Activated gamma-delta T cell treated with anti-CD3 and anti-CD28 coated beads, Interleukin-2, amount 50 U/mL, for 16 hours (primary cell): Measurements from ENCODE around the gene SERGEF.
"Not testable (repeated sequence)": the region's sequence is repeated elsewhere in the genome, so short reads cannot be mapped to it uniquely, and the experiment has no call there.

ENCODE experiments used
- DNase-seq: peaks from one replicate; pipeline ENCODE4 v3.0.0-alpha.2; 2020; ENCODE audit warnings: low read depth

The SERGEF gene

DNA sequence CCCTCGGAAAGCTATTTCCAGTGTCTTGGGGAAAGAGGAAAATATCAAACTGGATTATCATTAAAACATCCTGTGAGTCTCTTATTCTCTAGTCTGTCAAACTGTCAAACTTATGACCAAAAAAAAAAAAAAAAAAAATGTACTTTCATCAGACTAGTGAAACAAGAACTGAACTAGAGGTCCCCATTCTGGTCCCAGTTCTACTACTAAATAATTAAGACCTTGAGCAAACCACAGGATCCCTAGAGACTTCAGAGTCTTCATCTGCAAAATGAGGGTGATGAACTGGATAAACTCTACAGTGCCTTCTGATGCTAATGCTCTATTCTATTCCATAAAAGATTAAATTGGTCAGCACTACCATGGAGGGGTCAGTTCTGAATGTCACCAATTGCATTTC, 105.8 kb downstream of the SERGEF start:
- DNase-seq: no peak

DNA sequence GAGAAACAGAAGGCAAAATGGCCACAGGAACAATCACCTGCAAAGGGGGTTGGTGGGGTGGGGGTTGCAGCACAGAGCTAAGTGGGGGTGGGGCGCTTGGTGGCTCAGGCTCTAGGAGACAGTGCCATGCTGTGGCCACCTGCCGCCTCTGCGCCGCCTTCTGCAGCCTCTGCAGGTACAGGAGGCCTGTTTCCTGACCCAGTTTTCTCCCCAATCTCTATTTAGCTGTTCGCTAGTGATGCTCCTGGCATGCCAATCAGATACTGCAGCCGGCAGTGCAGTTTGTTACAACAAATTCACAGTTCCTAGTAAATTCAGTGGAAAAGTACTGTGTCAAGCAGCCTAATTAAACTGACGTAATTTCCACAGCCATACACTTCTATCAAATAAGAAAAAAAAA, 106.4 kb downstream of the SERGEF start:
- no peak for DNase-seq

DNA sequence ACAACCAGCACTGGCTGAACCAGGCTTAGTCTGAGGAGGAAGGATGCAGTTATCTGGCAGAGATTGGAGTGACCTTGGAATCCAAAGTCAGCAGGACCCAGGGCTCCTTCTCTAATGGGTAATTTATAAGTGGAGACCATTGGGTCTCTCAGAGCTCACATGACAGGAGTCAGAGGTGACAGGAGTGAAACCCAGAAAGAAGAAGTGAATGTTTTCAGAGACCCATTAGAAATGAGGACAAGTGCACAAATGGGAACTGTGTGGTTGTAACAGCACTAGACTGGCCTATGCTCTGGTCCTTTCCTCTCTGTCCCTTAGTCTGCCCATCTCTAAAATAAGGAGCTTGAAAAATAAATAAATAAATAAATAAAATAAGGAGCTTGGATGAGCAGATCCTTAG, 107.4 kb downstream of the SERGEF start:
- no peak for DNase-seq

DNA sequence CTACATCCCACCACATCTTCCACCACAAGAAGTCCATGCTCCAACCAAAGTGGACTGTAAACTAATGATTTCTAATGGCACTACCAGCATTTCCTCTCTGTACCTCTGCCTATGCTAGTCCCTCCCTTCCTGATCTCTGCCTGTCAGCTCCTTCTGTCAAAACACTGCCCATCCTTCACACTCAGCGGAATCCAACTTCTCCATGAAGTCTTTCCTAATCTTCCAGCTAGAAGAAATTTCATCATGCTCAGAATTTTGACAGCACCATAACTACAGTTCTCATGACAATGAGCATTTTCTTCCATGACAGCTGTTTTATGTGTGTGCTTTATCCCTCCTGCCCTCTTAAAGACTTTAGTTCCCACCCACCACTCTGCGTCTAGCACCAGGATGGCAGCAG, 111.4 kb downstream of the SERGEF start:
- DNase-seq: no peak

DNA sequence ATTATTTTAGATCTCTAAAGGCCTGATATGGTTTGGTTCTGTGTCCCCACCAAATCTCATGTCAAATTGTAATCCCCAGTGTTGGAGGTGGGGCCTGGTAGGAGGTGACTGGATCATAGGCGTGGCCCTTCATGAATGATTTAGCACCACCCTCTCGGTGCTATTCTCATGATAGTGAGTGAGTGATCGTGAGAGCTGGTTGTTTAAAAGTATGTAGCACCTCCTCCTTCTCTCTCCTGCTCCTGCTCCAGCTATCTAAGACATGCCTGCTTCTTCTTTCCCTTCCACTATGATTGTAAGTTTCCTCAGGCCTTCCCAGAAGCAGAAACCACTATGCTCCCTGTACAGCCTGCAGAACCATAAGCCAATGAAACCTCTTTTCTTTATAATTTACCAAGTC, 114.1 kb downstream of the SERGEF start:
- DNase-seq: no peak

DNA sequence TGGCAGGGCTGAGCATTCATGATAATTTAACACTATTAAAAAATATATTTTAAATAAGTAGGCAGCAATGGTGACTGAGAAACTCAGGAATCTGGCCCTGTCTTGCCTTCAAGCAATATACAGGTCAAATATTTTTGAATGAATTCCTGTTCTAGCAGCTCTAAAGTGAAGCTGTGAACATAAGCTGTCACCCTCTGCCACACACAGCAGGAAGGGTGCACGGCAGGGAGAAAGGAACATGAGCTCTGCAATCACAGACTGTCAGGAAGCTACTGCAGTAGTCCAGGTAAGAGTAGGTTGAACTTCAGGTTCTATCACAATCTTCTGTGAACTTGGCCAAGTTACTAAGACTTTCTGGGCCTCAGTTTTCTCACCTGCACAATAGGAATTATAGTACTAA, 114.8 kb downstream of the SERGEF start:
- no peak for DNase-seq

DNA sequence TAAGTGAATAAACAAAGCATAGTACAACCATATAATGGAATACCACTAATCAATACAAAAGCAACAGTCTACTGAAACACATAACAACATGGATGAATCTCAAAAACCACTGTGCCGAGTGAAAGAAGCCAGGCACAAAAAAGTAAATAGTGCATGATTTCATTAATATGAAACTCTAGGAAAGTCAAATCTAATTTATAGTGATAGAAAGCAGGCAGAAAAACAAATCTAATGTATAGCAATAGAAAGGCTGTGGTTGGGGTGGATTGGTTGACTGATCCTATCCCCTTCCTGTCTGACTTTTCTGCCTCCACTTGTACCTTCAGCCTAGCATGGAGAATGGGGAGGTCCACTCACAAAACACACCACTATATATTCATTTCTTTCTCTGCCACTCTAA, 115.4 kb downstream of the SERGEF start:
- no peak for DNase-seq

DNA sequence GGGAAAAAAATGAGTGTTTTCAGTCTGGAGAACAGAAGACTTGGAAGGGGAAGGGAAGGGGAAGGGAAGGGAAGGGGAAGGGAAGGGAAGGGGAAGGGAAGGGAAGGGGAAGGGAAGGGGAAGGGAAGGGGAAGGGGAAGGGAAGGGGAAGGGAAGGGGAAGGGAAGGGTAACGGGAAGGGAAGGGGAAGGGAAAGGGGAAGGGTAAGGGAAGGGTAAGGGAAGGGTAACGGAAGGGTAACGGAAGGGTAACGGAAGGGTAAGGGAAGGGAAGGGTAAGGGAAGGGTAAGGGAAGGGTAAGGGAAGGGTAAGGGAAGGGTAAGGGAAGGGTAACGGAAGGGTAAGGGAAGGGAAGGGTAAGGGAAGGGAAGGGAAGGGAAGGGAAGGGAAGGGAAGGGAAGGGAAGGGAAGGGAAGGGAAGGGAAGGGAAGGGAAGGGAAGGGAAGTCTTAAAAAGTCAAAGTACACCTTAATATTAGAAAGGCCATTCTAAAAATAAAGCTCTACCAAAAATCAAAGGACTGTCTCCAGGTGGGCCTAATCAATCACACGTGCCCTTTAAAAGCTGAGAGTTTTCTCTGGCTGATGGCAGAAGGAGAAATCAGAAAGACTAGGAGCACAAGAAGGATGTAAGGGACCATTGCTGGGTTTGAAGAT, 116.2 kb downstream of the SERGEF start:
- not testable (repeated sequence) for DNase-seq

DNA sequence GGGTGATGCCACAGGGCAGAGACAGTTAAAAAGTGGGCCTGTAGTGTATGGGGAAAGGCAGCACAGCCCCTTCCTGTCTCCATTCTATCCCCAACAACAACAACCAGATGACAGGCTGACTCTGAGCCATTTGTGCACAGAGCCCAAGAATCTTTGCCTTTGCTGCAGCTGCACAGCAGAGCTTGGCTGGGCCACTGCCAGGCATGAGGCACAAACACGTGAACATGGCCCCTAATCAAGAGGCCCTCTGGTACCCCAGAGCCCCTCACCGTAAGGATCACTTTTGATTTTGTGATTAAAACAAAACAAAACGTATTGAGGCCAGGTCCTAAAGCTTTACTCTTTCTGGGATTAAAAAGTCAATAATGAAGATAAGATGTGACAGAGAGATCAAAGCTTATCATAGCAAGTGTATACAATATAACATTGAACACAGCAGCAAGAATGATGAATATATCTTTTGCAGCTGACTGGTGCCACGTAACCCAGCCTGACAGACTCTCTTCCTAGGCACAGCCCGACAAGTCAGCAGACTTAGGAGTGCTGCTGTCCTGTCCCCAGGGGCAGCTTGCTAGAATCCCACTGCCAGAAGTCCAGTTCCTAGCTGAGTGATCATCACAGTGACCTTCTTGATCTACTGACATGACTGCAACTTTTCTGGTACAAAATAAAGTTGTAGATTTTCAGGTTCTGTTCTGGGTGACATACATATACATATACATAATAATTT, 117.8 kb downstream of the SERGEF start:
- no peak for DNase-seq

DNA sequence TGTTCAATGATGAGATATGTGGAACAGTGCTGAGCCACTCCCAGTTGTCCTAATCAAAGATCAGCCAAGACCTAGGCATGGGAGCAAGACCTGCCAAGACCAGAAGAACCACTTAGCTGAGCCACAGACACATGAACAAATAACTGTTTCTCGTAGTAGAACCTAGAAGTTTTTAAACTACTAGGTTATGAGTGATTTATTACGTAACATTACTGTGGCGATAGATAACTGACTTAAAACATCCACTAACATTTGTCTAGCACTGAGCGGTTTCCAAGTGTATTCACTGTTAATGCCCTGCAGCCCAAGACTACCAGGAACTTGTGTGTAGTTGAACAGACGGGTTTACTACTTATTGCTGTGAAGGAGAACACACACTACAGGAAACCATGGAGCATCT, 120.4 kb downstream of the SERGEF start:
- DNase-seq: no peak

DNA sequence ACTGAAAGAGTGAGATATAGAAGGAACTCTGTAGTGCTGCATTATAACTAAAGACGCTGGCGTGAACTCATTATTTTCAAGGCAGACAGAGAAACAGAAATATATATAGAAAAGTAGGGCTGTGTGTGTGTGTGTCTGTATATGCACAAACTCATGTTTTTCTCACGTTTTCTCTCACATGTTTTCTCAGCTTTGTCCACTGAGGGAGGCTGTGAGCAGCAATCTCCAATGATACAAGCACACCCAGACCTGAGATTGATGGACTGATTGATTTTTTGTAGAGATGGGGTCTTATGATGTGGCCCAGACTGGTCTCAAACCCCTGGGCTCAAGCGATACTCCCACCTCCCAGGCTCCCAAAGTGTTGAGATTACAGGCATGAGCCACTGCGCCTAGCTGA, 122.5 kb downstream of the SERGEF start:
- DNase-seq: no peak

DNA sequence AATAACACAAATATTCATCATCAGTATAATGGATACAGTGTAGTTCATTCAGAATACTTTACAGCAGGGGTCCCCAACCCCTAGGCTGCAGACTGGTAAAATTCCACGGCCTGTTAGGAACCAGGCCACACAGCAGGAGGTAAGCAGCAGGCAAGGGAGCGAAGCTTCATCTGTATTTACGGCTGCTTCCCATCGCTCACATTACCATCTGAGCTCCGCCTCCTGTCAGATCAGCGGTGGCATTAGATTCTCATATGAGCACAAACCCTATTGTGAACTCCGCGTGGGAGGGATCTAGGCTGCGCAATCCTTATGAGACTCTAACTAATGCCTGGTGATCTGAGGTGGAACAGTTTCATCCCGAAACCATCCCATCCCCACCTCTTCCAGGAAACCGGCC, 125.1 kb downstream of the SERGEF start:
- no peak for DNase-seq

DNA sequence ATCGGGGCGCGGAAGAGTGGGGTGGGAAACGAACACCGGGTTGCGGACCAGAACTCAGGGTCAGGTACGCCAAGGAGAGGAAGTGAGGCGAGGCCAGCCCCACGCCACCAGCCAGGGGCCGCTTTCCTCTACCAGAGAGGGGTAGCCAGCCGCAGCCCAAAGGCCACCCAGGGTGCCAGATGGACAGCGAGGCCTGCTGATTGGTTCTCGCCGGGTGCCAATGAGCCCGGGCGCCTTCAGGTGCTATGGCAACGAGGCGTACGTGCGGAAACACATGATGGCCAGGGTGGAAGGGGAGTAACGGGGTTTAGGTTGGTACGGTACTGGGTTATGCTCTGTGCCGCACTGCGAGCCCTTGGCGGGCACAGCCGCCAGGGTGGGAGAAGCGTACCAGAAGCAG, 128.9 kb downstream of the SERGEF start:
- no peak for DNase-seq

DNA sequence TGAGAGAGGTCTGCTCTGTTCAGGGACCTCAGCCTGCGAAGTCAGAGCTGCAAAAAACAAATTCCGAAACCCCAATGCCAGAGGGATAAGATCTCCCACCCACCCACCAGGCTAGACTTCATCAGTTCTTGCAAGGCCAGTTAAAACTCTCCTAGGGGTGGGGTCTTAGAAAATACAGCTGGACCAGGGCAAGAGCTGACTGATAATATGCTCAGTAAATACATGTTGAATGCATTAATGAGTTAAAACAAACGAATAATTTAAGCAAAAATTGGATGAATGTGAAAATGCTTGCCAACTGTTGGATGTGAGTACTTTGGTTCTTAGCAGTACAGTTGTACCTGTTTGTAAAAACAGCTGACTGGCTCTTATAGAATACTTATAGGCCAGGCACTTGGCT, 129.8 kb downstream of the SERGEF start:
- DNase-seq: no peak

DNA sequence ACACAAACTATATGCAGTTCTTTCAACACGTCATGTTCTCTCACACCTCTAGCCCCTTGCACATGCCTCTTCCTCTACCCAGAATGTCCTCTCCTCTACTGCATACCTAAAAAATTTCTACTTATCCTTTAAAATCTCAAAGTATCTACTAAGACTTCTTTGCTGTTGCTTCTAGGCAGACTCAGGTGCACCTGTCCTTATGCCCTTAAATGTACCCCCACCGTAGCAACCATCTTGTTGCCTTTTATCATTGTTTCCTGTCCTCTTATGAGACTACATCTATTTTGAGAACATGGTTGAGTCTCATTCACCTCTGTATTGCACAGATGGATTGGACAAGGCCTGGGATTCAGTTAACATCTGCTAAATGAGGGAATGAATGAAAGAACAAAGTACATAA, 134.1 kb downstream of the SERGEF start:
- DNase-seq: no peak

DNA sequence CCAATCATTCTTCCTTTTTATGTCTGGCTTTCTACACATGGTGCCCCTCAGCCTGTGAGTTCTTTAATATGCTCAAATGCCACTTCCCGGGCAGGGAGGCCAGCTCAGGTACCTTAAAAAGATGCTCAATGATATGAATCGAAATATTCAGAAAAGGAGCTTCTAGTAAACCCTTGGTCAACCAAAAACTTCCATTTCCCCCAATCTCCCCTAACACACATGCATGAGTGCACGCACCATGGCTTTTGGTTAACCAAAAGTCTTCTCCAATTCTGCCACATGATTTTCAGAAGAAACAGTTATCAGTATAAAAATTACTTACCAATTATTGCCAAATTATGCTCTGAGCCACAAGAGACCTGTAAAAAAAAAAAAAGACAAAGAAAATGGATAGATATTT, 135.0 kb downstream of the SERGEF start:
- DNase-seq: no peak

DNA sequence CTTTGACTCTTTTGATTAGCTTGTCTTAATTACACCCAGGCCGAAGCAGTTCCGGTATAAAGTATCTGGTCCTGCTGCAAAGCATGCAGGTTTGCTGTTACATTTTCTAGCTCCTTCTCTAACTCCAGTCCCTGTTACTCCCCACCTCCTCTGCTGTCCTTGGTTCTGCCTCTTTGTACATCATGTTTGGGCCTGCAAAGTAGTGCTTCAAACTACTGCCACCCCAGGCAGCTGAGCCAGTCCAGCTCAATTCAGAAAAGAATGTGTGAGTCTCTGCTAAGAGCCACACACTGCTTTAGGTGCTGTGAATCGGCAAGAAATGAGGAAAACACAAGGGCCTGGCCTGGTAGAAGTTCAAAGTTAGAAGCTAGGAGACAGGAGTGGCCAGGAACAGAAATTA, 136.0 kb downstream of the SERGEF start:
- no peak for DNase-seq

DNA sequence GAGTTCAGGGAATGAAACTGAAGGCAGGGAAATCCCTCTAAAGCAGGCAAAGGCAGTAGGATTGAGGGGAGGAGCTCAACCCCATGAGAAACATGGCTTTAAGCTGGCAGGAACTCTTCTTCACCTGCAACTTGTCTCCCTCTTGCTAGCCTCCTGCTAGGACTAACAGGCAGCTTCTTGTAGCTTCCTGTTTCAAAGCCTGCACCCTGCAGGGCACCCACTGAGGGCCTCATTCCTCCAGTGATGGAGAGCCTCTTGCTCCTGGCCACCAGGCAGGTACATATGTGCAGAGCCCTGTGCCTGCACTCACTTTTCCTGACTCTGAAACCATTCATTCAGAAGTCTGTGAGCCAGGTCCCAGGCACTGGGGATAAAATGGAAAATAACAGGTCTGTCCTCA, 137.0 kb downstream of the SERGEF start:
- no peak for DNase-seq

DNA sequence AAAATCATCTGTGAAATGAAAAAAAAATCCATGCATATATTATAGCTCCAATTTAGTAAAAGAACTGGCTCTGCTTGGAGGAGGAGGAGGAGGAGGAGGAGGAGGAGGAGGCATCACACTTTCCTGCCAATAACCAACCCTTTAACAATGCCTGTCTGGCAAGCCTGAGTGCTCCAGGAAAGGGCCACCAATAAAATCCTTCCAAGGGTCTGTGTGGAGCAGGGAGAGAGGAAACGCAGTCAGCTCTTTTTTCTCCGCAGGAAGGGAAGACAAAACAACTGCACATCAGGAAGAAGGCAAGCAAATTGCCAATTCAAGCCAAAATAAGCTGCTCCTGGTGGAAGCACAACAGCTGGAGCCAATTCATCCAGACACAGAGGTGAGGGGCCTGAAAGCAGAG, 139.3 kb downstream of the SERGEF start:
- DNase-seq: no peak

DNA sequence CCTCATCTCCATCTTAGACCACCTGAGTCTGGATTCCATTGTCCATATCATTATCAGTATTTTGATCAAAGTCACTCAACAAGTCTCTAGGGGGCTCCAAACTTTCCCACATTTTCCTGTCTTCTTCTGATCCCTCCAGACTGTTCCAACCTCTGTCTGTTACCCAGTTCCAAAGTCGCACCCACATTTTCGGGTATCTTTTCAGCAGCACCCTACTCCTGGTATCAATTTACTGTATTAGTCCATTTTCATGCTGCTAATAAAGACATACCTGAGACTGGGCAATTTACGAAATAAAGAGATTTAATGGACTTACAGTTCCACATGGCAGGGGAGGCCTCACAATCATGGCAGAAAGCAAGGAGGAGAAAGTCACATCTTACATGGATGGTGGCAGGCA, 144.4 kb downstream of the SERGEF start:
- not testable (repeated sequence) for DNase-seq

DNA sequence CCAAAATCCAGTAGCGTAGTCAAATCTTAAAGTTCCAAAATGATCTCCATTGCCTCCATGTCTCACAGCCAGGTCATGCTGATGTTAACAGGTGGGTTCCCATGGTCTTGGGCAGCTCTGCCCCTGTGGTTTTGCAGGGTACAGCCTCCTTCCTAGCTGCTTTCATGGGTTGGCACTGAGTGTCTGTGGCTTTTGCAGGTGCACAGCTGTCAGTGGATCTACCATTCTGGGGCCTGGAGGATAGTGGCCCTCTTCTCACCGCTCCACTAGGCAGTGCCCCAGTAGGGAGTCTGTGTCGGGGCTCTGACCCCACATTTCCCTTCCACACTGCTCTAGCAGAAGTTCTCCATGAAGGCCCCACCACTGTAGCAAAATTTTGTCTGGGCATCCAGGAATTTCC, 145.5 kb downstream of the SERGEF start:
- no peak for DNase-seq

DNA sequence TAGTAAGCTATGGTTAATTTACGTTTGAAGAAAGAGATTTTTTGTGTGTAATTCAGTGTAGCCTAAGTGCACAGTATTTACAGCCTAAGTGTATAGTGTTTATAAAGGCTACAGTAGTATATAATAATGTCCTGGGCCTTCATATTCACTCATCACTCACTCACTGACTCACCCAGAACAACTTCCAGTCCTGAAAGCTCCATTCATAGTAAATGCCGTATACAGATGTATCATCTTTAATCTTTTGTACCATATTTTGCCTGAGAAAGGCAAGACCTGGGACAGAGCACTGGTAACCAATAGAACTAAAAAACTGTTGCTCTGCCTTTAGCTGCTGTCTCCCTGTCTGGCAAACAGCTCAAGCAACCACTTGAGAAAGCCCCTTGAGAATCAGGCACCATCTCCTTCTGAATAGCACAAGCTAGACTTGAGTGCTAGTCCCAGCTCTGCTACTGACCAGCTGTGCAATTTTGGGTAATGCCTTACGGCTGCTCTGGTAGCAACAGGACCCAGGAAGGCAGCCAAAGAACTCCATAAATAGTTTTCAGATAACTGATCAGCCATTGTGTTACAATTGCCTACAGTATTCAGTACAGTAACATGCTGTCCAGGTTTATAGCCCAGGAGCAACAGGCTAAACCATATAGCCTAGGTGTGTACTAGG, 146.9 kb downstream of the SERGEF start:
- DNase-seq: no peak

DNA sequence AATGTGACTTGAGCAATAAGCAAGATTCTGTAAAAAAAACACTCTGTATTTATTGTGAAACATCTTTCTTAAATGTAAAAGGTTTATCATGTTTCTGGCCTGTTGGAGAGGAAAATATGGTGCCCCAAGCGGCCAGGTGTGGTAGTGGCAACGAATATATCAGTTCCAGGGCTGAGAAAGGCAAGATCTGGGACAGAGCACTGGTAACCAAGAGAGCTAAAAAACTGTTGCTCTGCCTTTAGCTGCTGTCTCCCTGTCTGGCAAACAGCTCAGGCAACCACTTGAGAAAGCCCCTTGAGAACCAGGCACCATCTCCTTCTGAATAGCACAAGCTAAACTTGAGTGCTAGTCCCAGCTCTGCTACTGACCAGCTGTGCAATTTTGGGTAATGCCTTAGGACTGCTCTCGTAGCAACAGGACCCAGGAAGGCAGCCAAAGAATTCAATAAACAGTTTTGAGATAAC, 148.3 kb downstream of the SERGEF start:
- DNase-seq: no peak
